Activated CD4-positive, alpha-beta T cell treated with anti-CD3 and anti-CD28 coated beads, Interleukin-2, Interleukin-6, amounts not matched to agents 100 ng/mL and 50 ng/mL, durations not matched to agents 16 hours and 8 hours (primary cell): ENCODE data around the gene HRAS.

Experiments
- DNase-seq: peaks from one replicate; pipeline ENCODE4 v3.0.0-alpha.2; 2020

The HRAS gene

DNA sequence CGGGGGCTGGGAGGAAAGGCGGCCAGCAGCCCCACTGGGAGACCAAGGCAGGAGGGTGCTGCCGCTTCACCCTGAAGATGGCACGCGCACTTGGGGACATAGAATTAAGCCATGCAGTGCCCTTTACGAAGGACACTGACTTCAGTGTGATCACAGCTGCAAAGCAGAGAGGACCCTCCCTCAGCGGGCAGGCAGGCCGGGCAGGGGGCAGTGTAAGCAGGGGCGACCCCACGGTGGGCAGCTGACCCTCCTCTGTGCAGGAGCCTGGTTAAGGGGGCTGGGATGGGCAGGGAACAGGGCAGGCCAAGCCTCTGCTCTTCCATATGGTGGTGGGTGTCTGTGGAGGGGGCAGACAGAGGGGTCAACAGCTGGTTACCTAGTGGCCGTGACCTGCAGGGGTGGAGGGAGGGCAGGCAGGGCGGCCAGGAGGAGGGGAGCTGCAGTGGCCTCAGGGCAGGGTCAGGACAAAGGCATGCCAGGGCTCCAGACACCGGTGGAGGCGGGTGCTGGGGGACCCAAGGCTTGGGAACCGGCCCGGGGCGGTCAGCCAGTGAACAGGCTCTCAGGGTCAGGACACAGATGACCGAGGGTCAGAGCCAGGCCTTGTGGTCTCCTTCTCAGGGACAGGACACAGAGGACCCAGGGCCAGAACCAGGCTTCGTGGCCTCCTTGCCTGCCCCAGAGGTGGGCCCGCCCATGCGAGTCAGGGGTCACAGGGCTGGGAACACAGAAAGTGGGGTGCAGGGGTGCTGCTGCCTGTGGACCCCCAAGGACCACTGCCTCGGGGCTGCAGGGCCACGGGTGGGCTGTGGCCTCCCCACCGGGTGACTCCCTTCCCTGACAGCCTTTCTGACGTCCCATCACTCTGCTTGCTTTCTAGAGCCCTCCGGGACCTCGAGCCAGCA lies 18.0 kb upstream of the HRAS start:
- no peak for DNase-seq

DNA sequence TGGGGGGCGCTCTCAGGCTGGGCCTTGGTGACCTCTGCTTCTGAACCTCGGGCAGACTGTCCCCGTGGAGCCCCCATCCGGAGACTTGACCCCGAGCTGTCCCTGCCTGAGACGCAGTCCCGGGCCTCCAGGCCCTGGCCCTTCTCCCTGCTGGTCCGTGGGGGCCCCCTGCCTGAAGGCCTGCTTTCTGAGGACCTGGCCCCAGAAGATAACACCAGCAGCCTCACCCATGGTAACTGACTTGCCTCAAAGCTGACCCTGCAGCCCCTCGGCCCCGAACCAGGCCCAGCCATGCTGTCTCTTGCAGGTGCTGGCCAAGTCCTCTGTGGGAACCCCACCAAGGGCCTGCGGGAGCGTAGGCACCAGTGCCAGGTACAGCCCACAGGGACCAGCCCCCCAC lies 16.2 kb upstream of the HRAS start:
- no peak for DNase-seq

GRCh38 chr11:551131-551530 lies 15.8 kb upstream of the HRAS start:
- DNase-seq, result no peak

- DNase-seq, result no peak
Measured at GRCh38 chr11:550746-551085, 15.3 kb upstream of the HRAS start.

GRCh38 chr11:550021-550745 lies 14.8 kb upstream of the HRAS start:
- DNase-seq, result no peak

- DNase-seq, result no peak
Measured at GRCh38 chr11:548700-549603, 13.6 kb upstream of the HRAS start.

DNA sequence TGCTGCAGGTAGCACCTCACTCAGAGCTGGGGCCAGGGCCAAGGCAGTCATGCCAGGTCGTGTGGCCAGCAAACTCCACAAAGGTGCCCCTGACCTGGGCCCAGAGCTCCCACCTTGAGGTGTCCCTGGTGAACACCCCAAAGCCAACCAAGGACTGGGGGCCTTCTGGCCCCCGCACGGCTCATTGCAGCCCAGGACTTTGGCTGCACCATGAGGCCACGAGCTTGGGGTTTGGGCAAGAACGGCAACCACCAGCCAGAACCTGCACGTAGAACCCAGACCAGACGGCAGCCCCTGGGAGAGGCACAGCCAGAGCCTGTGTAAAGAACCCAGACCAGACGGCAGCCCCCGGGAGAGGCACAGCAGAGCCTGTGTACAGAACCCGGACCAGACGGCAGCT lies 9.8 kb upstream of the HRAS start:
- DNase-seq, result no peak

DNA sequence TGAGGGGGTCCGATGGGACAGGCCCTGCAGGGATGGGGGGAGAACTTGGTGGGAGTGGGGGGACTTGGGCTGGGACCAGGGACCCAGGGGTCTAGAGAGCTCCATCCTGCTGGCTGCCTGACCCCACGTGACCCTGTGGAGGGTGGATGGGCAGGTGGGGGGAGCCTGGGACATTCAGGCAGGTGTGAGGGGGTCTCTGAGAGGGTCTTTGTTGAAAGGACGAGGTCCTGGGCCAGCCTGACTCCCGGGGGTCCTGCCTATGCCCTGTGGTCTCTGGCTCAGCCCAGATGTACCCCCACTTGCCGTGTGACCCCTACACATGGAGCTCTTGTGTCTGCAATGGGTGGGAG lies 9.4 kb upstream of the HRAS start:
- no peak for DNase-seq

GRCh38 chr11:541433-541885 lies 6.1 kb upstream of the HRAS start:
- DNase-seq, result no peak

DNA sequence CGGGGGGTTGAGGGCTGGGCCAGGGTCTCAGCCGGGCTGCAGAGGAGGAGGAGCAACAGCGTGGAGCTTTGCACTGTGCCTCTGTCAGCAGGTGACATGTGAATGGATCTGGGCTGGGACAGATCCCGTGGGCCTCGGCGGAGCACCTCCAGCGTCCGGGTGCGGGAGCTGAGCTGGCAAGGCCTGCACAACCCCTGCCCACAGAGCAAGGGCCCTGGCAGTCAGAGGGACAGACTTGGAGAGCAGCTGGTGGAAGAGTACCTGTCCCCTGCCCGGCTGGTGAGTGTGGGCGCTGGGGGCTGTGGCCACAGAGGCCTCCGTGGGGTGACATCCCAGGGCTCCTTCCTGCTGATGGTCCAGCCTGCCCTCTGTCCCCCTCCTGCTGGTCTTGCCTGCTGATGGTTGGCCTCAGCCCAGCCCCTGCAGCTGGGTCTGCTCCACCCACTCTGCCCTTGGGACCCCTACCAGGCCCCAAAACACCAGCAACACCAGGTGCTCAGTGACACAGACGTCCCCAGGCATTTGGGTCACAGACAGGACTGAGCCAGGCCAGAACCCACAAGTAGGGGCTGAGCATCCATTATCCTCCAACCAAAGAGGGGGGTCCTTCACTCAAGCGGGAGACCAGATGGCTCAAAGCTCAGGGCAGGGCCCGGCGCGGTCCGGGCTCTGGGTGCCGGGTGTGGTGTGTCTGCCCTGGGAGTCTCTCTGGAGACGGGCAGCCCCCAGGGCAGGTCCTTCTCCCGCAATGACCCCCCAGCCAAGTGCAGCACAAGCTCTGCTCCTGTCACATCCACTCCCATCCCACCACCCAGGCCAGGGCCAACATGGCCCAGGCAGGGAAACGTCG lies 5.4 kb upstream of the HRAS start:
- no peak for DNase-seq

- no peak for DNase-seq
Measured at GRCh38 chr11:539971-540481, 4.7 kb upstream of the HRAS start.

- DNase-seq, result no peak
Measured at GRCh38 chr11:538431-539051, 3.2 kb upstream of the HRAS start.

GRCh38 chr11:537622-538430 lies 2.5 kb upstream of the HRAS start:
- DNase-seq, result no peak

- peak; percentile 93 for DNase-seq
Measured at GRCh38 chr11:536841-537621, 1.7 kb upstream of the HRAS start, which contains the start of gene LRRC56. Gene LRRC56 (plus strand): TSS chr11:537527. CDS start chr11:540685, 3,158 bp downstream.

- no peak for DNase-seq
Measured at GRCh38 chr11:535210-535518, 212 bp downstream of the HRAS start.

- DNase-seq, result peak; percentile 58
Measured at GRCh38 chr11:534396-535209, 773 bp downstream of the HRAS start.

DNA sequence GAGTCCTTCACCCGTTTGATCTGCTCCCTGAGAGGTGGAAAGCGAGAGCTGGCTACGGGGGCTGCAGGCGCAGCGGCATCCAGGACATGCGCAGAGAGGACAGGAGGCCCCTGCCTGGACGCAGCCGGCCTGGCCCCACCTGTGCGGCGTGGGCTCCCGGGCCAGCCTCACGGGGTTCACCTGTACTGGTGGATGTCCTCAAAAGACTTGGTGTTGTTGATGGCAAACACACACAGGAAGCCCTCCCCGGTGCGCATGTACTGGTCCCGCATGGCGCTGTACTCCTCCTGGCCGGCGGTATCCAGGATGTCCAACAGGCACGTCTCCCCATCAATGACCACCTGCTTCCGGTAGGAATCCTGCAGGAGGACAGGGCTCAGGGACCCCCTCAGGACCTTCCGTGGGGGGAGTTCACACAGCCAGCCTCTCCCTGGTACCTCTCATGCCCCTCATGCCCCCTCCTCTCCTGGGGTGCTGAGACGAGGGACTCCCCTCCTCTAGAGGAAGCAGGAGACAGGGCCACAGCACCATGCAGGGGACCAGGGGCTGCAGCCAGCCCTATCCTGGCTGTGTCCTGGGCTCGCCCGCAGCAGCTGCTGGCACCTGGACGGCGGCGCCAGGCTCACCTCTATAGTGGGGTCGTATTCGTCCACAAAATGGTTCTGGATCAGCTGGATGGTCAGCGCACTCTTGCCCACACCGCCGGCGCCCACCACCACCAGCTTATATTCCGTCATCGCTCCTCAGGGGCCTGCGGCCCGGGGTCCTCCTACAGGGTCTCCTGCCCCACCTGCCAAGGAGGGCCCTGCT lies 1.6 kb downstream of the HRAS start:
- DNase-seq, result no peak

DNA sequence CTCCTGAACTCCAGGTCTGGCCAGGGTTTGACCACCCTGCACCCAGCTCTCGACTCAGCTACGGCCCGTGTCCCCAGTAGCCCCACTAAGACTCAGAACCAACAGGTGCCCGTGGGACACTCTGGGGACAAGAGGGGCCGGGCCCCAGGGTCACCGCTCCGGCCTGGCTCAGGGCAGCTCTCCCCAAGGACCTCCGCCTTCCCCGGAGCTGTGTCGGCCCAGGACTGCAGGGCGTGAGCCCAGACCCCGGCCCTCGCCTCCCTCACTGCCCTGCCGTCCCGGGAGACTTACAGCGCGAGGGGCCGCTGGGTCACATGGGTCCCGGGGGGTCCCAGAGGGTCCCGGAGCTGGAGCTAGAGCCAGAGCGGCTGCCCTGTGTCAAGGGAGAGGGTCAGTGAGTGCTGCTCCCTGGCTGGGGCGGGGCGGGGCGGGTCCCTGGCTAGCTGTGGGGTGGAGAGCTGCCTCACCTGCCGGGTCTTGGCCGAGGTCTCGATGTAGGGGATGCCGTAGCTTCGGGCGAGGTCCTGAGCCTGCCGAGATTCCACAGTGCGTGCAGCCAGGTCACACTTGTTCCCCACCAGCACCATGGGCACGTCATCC lies 2.3 kb downstream of the HRAS start:
- DNase-seq, result no peak
